ENCODE data around the gene OR1M1.
"Not testable (repeated sequence)": the region's sequence is repeated elsewhere in the genome, so short reads cannot be mapped to it uniquely, and the experiment has no call there.

OR1M1 gene

GRCh38 chr19:9086761-9087160 lies at the start of gene OR1M1:
Gene OR1M1 (plus strand): TSS chr19:9087061. CDS start chr19:9093245, 6,184 bp downstream.
- DNase-seq: no peak

- no peak for DNase-seq
Observed at GRCh38 chr19:9037400-9038062, 49.3 kb upstream of the OR1M1 start.

GRCh38 chr19:9039728-9040127 lies 47.1 kb upstream of the OR1M1 start:
- DNase-seq: no peak

GRCh38 chr19:9040131-9040530 lies 46.7 kb upstream of the OR1M1 start:
- no peak for DNase-seq

GRCh38 chr19:9041023-9041422 lies 45.8 kb upstream of the OR1M1 start:
- DNase-seq: no peak

- no peak for DNase-seq
Observed at GRCh38 chr19:9043524-9043923, 43.3 kb upstream of the OR1M1 start.

- DNase-seq: no peak
Observed at GRCh38 chr19:9044449-9044848, 42.4 kb upstream of the OR1M1 start.

GRCh38 chr19:9046694-9047093 lies 40.2 kb upstream of the OR1M1 start:
- no peak for DNase-seq

GRCh38 chr19:9052894-9053293 lies 34.0 kb upstream of the OR1M1 start:
- DNase-seq: no peak

- not testable (repeated sequence) for DNase-seq
Observed at GRCh38 chr19:9053674-9054073, 33.2 kb upstream of the OR1M1 start.

- no peak for DNase-seq
Observed at GRCh38 chr19:9054207-9054606, 32.7 kb upstream of the OR1M1 start.

GRCh38 chr19:9054765-9055164 lies 32.1 kb upstream of the OR1M1 start:
- no peak for DNase-seq

GRCh38 chr19:9056131-9056530 lies 30.7 kb upstream of the OR1M1 start:
- DNase-seq: not testable (repeated sequence)

GRCh38 chr19:9057505-9058258 lies 29.2 kb upstream of the OR1M1 start:
- DNase-seq: no peak

GRCh38 chr19:9058905-9059667 lies 27.8 kb upstream of the OR1M1 start:
- DNase-seq: no peak

- no peak for DNase-seq
Observed at GRCh38 chr19:9060564-9061340, 26.1 kb upstream of the OR1M1 start.

GRCh38 chr19:9061879-9062278 lies 25.0 kb upstream of the OR1M1 start:
- DNase-seq: no peak

GRCh38 chr19:9065457-9066014 lies 21.3 kb upstream of the OR1M1 start:
- DNase-seq: no peak

GRCh38 chr19:9070066-9070465 lies 16.8 kb upstream of the OR1M1 start:
- DNase-seq: no peak

GRCh38 chr19:9071720-9072119 lies 15.1 kb upstream of the OR1M1 start:
- DNase-seq: not testable (repeated sequence)

GRCh38 chr19:9073806-9074205 lies 13.1 kb upstream of the OR1M1 start:
- DNase-seq: no peak
